GM23338 (cell line): ENCODE data around the gene ENOSF1. TPM values are rescaled to one million over a fixed set of nuclear protein-coding genes. Genes with fewer than 3 reads are reported as not detected.

Experiments used
- ATAC-seq: fragments of 200-7000 bp; cut with Tn5 transposase; 3 replicates; pipeline ENCODE4 v1.9.1; 2020
- DNase-seq: peaks from one replicate; pipeline ENCODE4 v3.0.0-alpha.2; 2015; ENCODE audit warnings: low spot score
- H2AFZ ChIP-seq: fragments of 200-600 bp; sonication (generic); 2 replicates; pipeline ENCODE4 v1.8.0; 2016; ENCODE audit warnings: antibody characterized with exemption, mild to moderate bottlenecking, moderate library complexity
- H3F3A ChIP-seq: fragments of 200-600 bp; sonication (generic); replicated peaks from 2 replicates; pipeline ENCODE4 v1.8.0; 2017; ENCODE audit warnings: antibody characterized with exemption, mixed run types, low read depth
- H3K27ac ChIP-seq: fragments of 200-600 bp; sonication (generic); 2 replicates; pipeline ENCODE4 v1.6.1; 2016; ENCODE audit warnings: low read depth
- H3K27me3 ChIP-seq: fragments of 200-600 bp; sonication (generic); 2 replicates; pipeline ENCODE4 v1.8.0; 2016; ENCODE audit warnings: mild to moderate bottlenecking, mixed run types, moderate library complexity; ENCODE audit not compliant: insufficient read depth
- H3K36me3 ChIP-seq: fragments of 200-600 bp; sonication (generic); 2 replicates; pipeline ENCODE4 v1.8.0; 2016; ENCODE audit warnings: mild to moderate bottlenecking; ENCODE audit not compliant: insufficient read depth
- H3K4me1 ChIP-seq: fragments of 200-600 bp; sonication (generic); 2 replicates; pipeline ENCODE4 v1.8.0; 2016; ENCODE audit warnings: mild to moderate bottlenecking, moderate library complexity; ENCODE audit not compliant: insufficient read depth
- H3K4me2 ChIP-seq: fragments of 200-600 bp; sonication (generic); 2 replicates; pipeline ENCODE4 v1.7.1; 2017; ENCODE audit warnings: mixed run types
- H3K4me3 ChIP-seq: fragments of 200-600 bp; sonication (generic); 2 replicates; pipeline ENCODE4 v1.6.1; 2016; ENCODE audit warnings: mixed run types
- H3K79me2 ChIP-seq: fragments of 200-600 bp; sonication (generic); replicated peaks from 2 replicates; pipeline ENCODE4 v1.8.0; 2017; ENCODE audit warnings: mild to moderate bottlenecking; ENCODE audit not compliant: insufficient read depth
- H3K9me2 ChIP-seq: fragments of 200-600 bp; sonication (generic); 2 replicates; pipeline ENCODE4 v1.8.0; 2017; ENCODE audit not compliant: insufficient read depth
- H4K20me1 ChIP-seq: fragments of 200-600 bp; sonication (generic); replicated peaks from 2 replicates; pipeline ENCODE4 v1.8.0; 2017; ENCODE audit warnings: mild to moderate bottlenecking; ENCODE audit not compliant: insufficient read depth
- H3K27ac Mint-ChIP-seq: 2 replicates; pipeline ENCODE4 v1.8.0; 2020; ENCODE audit warnings: inconsistent platforms, mild to moderate bottlenecking, moderate library complexity, mixed read lengths
- H3K27me3 Mint-ChIP-seq: 3 replicates; pipeline ENCODE4 v1.8.0; 2022; ENCODE audit warnings: low read depth, mild to moderate bottlenecking, moderate library complexity, mixed read lengths, inconsistent platforms; ENCODE audit not compliant: insufficient read depth, poor library complexity
- H3K36me3 Mint-ChIP-seq: 3 replicates; pipeline ENCODE4 v1.8.0; 2021; ENCODE audit warnings: low read depth, mild to moderate bottlenecking, inconsistent platforms, moderate library complexity, mixed read lengths
- H3K4me1 Mint-ChIP-seq: 3 replicates; pipeline ENCODE4 v1.8.0; 2020; ENCODE audit warnings: mild to moderate bottlenecking, inconsistent platforms, mixed read lengths
- H3K4me3 Mint-ChIP-seq: 3 replicates; pipeline ENCODE4 v1.8.0; 2021; ENCODE audit warnings: moderate library complexity, mild to moderate bottlenecking, inconsistent platforms, mixed read lengths
- H3K9me3 Mint-ChIP-seq: 3 replicates; pipeline ENCODE4 v1.8.0; 2020; ENCODE audit warnings: moderate library complexity, mild to moderate bottlenecking, inconsistent platforms, mixed read lengths
- CREB1 ChIP-seq: fragments of 250-450 bp; sonication (Bioruptor Pico); IDR thresholded peaks from 2 replicates; pipeline ENCODE4 v1.5.0; 2020; ENCODE audit warnings: low read depth, mild to moderate bottlenecking, moderate library complexity
- EZH2 ChIP-seq: fragments of 200-600 bp; sonication (generic); IDR thresholded peaks from one replicate; pipeline ENCODE4 v1.8.0; 2017; ENCODE audit warnings: antibody characterized with exemption, mild to moderate bottlenecking, low read depth; ENCODE audit not compliant: unreplicated experiment
- EZH2phosphoT487 ChIP-seq: fragments of 200-600 bp; sonication (generic); IDR thresholded peaks from one replicate; pipeline ENCODE4 v1.8.1; 2018; ENCODE audit warnings: antibody characterized with exemption; ENCODE audit not compliant: unreplicated experiment
- JUNB ChIP-seq: IDR thresholded peaks from one replicate; pipeline ENCODE4 v1.6.1; 2016; ENCODE audit warnings: antibody characterized with exemption; ENCODE audit not compliant: unreplicated experiment
- NANOG ChIP-seq: IDR thresholded peaks from 2 replicates; pipeline ENCODE4 v1.6.1; 2016; ENCODE audit warnings: antibody characterized with exemption, borderline replicate concordance
- POLR2AphosphoS5 ChIP-seq: IDR thresholded peaks from 2 replicates; pipeline ENCODE4 v1.6.1; 2016; ENCODE audit warnings: antibody characterized with exemption, low read depth
- STAT1 ChIP-seq: IDR thresholded peaks from one replicate; pipeline ENCODE4 v1.6.1; 2016; ENCODE audit warnings: antibody characterized with exemption; ENCODE audit not compliant: unreplicated experiment
- ZNF114 ChIP-seq: fragments of 250-450 bp; sonication (Bioruptor Pico); IDR thresholded peaks from 2 replicates; pipeline ENCODE4 v1.5.0; 2020; ENCODE audit warnings: mild to moderate bottlenecking, moderate library complexity
- ZNF331 ChIP-seq: fragments of 250-450 bp; sonication (Bioruptor Pico); IDR thresholded peaks from 2 replicates; pipeline ENCODE4 v1.5.0; 2020; ENCODE audit warnings: low read depth, mild to moderate bottlenecking, moderate library complexity
- polyA plus RNA-seq: library from polyadenylated mRNA; unstranded; fragments of >200 nt; fragmentation: Nextera tagmentation; extraction: Ambion mirVana; gene quantifications from 2 replicates; pipeline ENCODE4 v1.2.1, GENCODE V29; 2016
- total RNA-seq: library from RNA; depleted of rRNA; stranded (reverse); fragments of >200 nt; shearing (Covaris generic); gene quantifications from 2 replicates; pipeline ENCODE4 v1.2.3, GENCODE V29; 2014
- TF ChIP-seq, protein P1 (sequence below): fragments of 250-450 bp; sonication (Bioruptor Pico); IDR thresholded peaks from 2 replicates; pipeline ENCODE4 v1.5.0; 2020; ENCODE audit warnings: mild to moderate bottlenecking, moderate library complexity
- TF ChIP-seq, protein P2 (sequence below): IDR thresholded peaks from 2 replicates; pipeline ENCODE4 v1.6.1; 2016; ENCODE audit warnings: antibody characterized with exemption
- TF ChIP-seq, protein P3 (sequence below), 2 experiments: fragments of 200-600 bp in 1 of 2; sonication (generic) in 1 of 2; conservative IDR thresholded peaks; 2 replicates each; pipeline versions ENCODE4 v1.5.1 to v1.6.1; 2016 to 2017; ENCODE audit warnings: antibody characterized with exemption in 2 of 2, low read depth in 2 of 2, mild to moderate bottlenecking in 2 of 2, moderate library complexity in 1 of 2
- TF ChIP-seq, protein P4 (sequence below): IDR thresholded peaks from one replicate; pipeline ENCODE4 v1.6.1; 2018; ENCODE audit warnings: antibody characterized with exemption; ENCODE audit not compliant: unreplicated experiment

ENOSF1 gene
- total and polyA plus RNA-seq, 2 experiments from 2014 or later: 30.1 to 36.4 TPM

DNA sequence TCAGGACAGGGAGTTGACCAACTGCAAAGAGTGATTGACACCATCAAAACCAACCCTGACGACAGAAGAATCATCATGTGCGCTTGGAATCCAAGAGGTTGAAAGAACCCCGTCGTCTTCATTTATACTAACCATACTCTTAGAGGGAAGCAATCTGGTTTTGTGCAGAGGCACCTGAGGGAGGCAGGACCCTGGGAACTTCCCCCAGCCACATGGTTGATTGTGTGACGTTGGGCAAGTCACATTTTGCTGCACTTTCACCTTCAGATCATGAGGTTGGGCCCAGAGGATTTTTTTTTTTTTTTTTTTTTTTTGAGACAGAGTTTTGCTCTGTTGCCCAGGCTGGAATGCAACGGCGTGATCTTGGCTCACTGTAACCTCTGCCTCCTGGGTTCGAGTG, 43.4 kb downstream of the ENOSF1 start:
- no peaks in the 10 kb centered on the region for H3K27me3 ChIP-seq
- no peaks in the 10 kb centered on the region for H3K4me1 ChIP-seq
- H3K4me2 ChIP-seq: no peak overlapping the region
- Mint-ChIP-seq H3K27ac (no peak overlapping the region), H3K4me3 (no peak overlapping the region), H3K27me3 (peaks cover 7% of the 10 kb centered on the region), H3K36me3 (peaks cover 79% of the 10 kb centered on the region), H3K4me1 (peaks cover 2% of the 10 kb centered on the region; the same call in 2 of the 3 replicates), H3K9me3 (peaks cover 11% of the 10 kb centered on the region; the same call in 2 of the 3 replicates)
- peaks cover 47% of the 10 kb centered on the region for H3K36me3 ChIP-seq
- H3K4me3 ChIP-seq: no peak overlapping the region
- ATAC-seq: no peak
- TF ChIP-seq JUNB (no peak), ZNF331 (CRISPR knock-in tag) (no peak), EZH2 (no peak), POLR2AphosphoS5 (no peak), ZNF114 (CRISPR knock-in tag) (no peak), NANOG (no peak), CREB1 (CRISPR knock-in tag) (no peak), EZH2phosphoT487 (no peak), STAT1 (no peak)
- TF ChIP-seq, protein P1, sequence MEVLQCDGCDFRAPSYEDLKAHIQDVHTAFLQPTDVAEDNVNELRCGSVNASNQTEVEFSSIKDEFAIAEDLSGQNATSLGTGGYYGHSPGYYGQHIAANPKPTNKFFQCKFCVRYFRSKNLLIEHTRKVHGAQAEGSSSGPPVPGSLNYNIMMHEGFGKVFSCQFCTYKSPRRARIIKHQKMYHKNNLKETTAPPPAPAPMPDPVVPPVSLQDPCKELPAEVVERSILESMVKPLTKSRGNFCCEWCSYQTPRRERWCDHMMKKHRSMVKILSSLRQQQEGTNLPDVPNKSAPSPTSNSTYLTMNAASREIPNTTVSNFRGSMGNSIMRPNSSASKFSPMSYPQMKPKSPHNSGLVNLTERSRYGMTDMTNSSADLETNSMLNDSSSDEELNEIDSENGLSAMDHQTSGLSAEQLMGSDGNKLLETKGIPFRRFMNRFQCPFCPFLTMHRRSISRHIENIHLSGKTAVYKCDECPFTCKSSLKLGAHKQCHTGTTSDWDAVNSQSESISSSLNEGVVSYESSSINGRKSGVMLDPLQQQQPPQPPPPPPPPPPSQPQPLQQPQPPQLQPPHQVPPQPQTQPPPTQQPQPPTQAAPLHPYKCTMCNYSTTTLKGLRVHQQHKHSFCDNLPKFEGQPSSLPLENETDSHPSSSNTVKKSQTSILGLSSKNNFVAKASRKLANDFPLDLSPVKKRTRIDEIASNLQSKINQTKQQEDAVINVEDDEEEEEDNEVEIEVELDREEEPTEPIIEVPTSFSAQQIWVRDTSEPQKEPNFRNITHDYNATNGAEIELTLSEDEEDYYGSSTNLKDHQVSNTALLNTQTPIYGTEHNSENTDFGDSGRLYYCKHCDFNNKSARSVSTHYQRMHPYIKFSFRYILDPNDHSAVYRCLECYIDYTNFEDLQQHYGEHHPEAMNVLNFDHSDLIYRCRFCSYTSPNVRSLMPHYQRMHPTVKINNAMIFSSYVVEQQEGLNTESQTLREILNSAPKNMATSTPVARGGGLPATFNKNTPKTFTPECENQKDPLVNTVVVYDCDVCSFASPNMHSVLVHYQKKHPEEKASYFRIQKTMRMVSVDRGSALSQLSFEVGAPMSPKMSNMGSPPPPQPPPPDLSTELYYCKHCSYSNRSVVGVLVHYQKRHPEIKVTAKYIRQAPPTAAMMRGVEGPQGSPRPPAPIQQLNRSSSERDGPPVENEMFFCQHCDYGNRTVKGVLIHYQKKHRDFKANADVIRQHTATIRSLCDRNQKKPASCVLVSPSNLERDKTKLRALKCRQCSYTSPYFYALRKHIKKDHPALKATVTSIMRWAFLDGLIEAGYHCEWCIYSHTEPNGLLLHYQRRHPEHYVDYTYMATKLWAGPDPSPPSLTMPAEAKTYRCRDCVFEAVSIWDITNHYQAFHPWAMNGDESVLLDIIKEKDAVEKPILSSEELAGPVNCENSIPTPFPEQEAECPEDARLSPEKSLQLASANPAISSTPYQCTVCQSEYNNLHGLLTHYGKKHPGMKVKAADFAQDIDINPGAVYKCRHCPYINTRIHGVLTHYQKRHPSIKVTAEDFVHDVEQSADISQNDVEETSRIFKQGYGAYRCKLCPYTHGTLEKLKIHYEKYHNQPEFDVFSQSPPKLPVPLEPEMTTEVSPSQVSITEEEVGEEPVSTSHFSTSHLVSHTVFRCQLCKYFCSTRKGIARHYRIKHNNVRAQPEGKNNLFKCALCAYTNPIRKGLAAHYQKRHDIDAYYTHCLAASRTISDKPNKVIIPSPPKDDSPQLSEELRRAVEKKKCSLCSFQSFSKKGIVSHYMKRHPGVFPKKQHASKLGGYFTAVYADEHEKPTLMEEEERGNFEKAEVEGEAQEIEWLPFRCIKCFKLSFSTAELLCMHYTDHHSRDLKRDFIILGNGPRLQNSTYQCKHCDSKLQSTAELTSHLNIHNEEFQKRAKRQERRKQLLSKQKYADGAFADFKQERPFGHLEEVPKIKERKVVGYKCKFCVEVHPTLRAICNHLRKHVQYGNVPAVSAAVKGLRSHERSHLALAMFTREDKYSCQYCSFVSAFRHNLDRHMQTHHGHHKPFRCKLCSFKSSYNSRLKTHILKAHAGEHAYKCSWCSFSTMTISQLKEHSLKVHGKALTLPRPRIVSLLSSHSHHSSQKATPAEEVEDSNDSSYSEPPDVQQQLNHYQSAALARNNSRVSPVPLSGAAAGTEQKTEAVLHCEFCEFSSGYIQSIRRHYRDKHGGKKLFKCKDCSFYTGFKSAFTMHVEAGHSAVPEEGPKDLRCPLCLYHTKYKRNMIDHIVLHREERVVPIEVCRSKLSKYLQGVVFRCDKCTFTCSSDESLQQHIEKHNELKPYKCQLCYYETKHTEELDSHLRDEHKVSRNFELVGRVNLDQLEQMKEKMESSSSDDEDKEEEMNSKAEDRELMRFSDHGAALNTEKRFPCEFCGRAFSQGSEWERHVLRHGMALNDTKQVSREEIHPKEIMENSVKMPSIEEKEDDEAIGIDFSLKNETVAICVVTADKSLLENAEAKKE (CRISPR knock-in tag): no peak
- TF ChIP-seq, protein P2, sequence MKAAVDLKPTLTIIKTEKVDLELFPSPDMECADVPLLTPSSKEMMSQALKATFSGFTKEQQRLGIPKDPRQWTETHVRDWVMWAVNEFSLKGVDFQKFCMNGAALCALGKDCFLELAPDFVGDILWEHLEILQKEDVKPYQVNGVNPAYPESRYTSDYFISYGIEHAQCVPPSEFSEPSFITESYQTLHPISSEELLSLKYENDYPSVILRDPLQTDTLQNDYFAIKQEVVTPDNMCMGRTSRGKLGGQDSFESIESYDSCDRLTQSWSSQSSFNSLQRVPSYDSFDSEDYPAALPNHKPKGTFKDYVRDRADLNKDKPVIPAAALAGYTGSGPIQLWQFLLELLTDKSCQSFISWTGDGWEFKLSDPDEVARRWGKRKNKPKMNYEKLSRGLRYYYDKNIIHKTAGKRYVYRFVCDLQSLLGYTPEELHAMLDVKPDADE: no peak
- TF ChIP-seq, protein P3, sequence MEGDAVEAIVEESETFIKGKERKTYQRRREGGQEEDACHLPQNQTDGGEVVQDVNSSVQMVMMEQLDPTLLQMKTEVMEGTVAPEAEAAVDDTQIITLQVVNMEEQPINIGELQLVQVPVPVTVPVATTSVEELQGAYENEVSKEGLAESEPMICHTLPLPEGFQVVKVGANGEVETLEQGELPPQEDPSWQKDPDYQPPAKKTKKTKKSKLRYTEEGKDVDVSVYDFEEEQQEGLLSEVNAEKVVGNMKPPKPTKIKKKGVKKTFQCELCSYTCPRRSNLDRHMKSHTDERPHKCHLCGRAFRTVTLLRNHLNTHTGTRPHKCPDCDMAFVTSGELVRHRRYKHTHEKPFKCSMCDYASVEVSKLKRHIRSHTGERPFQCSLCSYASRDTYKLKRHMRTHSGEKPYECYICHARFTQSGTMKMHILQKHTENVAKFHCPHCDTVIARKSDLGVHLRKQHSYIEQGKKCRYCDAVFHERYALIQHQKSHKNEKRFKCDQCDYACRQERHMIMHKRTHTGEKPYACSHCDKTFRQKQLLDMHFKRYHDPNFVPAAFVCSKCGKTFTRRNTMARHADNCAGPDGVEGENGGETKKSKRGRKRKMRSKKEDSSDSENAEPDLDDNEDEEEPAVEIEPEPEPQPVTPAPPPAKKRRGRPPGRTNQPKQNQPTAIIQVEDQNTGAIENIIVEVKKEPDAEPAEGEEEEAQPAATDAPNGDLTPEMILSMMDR (conservative IDR thresholded peaks at IDR 0.05; ENCODE audit: low read depth in 2 of 2): no peak
- TF ChIP-seq, protein P4, sequence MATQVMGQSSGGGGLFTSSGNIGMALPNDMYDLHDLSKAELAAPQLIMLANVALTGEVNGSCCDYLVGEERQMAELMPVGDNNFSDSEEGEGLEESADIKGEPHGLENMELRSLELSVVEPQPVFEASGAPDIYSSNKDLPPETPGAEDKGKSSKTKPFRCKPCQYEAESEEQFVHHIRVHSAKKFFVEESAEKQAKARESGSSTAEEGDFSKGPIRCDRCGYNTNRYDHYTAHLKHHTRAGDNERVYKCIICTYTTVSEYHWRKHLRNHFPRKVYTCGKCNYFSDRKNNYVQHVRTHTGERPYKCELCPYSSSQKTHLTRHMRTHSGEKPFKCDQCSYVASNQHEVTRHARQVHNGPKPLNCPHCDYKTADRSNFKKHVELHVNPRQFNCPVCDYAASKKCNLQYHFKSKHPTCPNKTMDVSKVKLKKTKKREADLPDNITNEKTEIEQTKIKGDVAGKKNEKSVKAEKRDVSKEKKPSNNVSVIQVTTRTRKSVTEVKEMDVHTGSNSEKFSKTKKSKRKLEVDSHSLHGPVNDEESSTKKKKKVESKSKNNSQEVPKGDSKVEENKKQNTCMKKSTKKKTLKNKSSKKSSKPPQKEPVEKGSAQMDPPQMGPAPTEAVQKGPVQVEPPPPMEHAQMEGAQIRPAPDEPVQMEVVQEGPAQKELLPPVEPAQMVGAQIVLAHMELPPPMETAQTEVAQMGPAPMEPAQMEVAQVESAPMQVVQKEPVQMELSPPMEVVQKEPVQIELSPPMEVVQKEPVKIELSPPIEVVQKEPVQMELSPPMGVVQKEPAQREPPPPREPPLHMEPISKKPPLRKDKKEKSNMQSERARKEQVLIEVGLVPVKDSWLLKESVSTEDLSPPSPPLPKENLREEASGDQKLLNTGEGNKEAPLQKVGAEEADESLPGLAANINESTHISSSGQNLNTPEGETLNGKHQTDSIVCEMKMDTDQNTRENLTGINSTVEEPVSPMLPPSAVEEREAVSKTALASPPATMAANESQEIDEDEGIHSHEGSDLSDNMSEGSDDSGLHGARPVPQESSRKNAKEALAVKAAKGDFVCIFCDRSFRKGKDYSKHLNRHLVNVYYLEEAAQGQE: no peak
- peaks cover 4% of the 10 kb centered on the region; the same call in 1 of the 2 replicates for H3K9me2 ChIP-seq
- no peak overlapping the region for H3K27ac ChIP-seq
- H3F3A ChIP-seq: peaks cover 7% of the 10 kb centered on the region; the same call in 1 of the 2 replicates
- no peak for DNase-seq
- peaks cover 12% of the 10 kb centered on the region for H4K20me1 ChIP-seq
- H3K79me2 ChIP-seq: peaks cover 17% of the 10 kb centered on the region
- H2AFZ ChIP-seq: no peak overlapping the region
